ENCODE measurements around the gene CTIF.

Gene CTIF

DNA sequence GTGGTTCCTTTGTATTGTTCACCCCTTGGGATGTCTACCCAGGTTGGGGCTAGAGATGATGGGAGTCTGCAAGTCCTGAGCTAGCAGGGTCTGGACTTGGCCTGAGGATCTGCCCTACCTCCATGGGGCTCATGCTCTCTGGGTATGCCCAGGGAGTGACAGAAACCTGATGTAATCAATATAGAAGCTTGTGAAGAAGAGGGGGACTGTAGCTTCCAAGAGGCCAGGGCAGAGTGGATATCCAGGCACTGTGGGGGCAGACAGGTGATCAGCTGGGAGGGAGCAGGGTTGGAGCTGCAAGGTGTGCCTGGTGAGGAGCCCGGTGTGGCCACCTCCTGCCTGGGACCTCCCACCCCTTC lies 164.2 kb downstream of the CTIF start:
- TF ChIP-seq, protein P1, sequence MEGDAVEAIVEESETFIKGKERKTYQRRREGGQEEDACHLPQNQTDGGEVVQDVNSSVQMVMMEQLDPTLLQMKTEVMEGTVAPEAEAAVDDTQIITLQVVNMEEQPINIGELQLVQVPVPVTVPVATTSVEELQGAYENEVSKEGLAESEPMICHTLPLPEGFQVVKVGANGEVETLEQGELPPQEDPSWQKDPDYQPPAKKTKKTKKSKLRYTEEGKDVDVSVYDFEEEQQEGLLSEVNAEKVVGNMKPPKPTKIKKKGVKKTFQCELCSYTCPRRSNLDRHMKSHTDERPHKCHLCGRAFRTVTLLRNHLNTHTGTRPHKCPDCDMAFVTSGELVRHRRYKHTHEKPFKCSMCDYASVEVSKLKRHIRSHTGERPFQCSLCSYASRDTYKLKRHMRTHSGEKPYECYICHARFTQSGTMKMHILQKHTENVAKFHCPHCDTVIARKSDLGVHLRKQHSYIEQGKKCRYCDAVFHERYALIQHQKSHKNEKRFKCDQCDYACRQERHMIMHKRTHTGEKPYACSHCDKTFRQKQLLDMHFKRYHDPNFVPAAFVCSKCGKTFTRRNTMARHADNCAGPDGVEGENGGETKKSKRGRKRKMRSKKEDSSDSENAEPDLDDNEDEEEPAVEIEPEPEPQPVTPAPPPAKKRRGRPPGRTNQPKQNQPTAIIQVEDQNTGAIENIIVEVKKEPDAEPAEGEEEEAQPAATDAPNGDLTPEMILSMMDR (IDR thresholded peaks at IDR 0.05) = no peak
- TF ChIP-seq ZFX (IDR thresholded peaks at IDR 0.05; ENCODE audit: borderline replicate concordance) = no peak
- H3K27ac ChIP-seq = no peak overlapping the region

DNA sequence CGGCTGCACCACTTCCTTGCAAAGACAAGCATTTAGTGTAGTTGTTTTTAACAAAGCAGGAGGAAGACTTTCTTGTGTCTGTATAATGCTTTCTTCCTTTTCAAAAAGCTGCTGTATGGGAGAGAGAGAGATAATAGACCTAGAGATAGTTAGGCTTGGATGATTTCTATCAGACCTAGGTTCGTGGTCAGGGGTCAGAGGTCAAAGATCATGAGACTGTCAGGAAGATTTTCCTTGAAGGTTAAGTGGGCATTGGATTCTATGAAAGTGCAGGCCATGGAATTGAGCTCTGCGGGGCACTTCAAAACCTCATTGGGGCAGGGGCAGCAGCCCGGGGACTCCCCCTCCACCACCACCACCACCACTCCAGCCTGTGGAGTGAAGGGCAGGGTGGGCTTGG lies 164.6 kb downstream of the CTIF start:
- TF ChIP-seq ZFX (IDR thresholded peaks at IDR 0.05; ENCODE audit: borderline replicate concordance) = no peak
- TF ChIP-seq, protein P1 (IDR thresholded peaks at IDR 0.05) = no peak
- no peak overlapping the region for H3K27ac ChIP-seq

DNA sequence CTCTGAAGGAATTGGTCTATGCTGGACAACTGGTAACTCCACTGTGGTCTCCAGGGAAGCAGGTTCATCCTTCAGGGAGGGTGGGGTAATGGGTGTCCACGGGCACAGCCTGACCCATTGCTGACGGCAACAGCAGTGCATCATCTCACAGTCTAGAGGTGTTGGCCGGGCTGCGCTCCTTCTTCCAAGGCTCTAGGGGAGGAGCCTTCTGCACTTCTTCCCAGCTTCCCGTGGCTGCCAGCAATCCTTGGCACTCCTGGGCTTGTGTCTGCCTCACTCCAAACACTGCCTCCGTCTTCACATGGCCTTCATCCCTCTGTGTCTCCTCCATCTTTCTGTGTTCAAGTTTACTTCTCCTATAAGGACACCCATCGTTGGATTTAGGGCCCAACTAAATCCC lies 166.2 kb downstream of the CTIF start:
- no peak for TF ChIP-seq ZFX (IDR thresholded peaks at IDR 0.05; ENCODE audit: borderline replicate concordance)
- TF ChIP-seq, protein P1 (IDR thresholded peaks at IDR 0.05) = no peak

DNA sequence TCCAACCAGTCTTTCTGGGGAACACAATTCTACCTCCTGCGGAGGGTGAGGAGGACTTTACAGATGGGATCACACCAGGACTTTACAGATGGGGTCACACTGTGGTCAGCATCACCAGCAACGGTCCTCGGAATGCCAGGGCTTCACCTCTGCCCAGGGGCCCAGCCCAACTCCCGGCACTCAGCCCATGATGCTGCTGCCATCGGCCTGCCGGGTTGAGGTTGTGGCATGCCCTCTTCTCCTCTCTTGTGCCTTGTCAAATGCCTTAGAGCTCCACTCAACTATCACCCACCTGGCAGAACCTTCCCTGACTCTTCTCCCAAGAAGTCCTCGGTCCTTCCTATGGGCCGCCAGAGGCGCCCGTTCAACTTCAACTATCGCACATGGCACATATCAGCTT lies 166.7 kb downstream of the CTIF start:
- no peak for TF ChIP-seq ZFX (IDR thresholded peaks at IDR 0.05; ENCODE audit: borderline replicate concordance)
- TF ChIP-seq, protein P1 (IDR thresholded peaks at IDR 0.05) = no peak
- no peak overlapping the region for H3K27ac ChIP-seq

More for the DNA sequence above, 166.2 kb downstream of the CTIF start:
- no peak overlapping the region for H3K27ac ChIP-seq

DNA sequence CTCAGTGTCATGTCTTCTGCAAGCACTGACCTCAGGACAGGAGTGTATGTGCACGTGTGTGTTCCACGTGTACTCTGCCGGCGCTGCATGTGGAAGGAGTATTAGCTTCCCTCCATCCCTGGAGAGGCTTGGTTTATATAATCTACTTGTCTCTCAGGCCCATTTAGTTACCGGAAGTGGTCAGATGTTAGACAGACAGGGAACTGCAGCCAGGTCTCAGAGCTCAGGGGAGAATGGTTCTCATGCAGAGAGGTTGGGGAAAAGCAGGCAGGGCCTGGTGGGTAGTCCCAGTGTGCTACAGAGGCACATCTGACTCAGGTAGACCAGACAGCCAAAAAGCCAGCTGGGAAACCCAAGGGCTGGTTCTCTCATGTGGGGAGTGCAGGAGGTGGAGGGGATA lies 167.9 kb downstream of the CTIF start:
- TF ChIP-seq, protein P1 (IDR thresholded peaks at IDR 0.05) = no peak
- TF ChIP-seq ZFX (IDR thresholded peaks at IDR 0.05; ENCODE audit: borderline replicate concordance) = no peak

DNA sequence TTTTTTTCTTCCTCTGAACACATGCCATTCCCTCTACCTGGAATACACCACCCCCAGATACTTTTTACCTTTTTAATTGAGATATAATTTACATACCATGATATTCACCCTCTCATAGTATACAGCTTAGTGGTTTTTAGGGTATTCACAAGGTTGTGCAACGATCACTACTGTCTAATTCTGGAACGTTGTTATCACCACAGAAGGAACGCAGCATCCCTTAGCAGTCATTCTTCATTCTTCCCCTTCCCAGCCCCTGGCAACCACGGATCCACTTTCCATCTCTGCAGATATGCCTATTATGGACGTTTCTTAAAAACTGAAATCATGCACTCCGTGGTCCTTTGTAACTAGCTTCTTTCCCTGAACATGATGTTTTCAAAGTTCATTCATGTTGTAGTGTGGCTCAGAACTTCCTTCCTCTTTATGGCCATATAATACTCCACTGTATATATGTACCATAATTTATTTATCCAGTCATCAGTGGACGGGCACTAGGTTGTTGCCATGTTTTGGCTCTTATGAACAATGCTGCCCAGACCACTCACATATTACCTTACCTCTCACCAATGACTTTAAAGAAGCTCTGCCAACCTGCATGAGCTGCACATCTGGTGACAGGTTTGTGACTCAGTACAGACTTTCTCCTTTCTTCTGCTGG lies 168.9 kb downstream of the CTIF start:
- no peak overlapping the region for H3K27ac ChIP-seq
- TF ChIP-seq ZFX (IDR thresholded peaks at IDR 0.05; ENCODE audit: borderline replicate concordance) = no peak
- TF ChIP-seq, protein P1 (IDR thresholded peaks at IDR 0.05) = no peak

More for the DNA sequence above, 167.9 kb downstream of the CTIF start:
- H3K27ac ChIP-seq = no peak overlapping the region

DNA sequence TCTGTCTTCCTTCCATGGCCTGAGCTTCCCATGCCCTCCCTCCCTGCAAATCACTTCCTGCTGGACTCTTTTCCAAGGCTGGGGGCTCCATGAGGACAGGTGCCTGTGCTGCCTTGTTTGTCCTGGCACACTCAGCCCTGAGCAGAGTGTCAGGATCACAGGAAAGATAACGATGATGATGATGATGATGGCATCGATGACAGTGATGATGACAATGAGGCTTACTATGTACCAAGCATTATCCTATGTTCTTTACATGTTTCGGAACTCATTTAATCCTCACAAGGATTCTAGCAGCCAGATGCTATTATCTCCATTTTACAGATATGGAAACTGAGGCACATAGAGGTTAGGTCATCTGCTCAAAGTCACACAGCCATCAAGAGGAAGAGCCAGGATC lies 170.0 kb downstream of the CTIF start:
- TF ChIP-seq ZFX (IDR thresholded peaks at IDR 0.05; ENCODE audit: borderline replicate concordance) = no peak
- TF ChIP-seq, protein P1 (IDR thresholded peaks at IDR 0.05) = no peak
- no peak overlapping the region for H3K27ac ChIP-seq

All from 22Rv1 (cell line).